Activated CD4-positive, CD25-positive, alpha-beta regulatory T cell (primary cell): ENCODE measurements around the gene OLFML2B.
"Not testable (repeated sequence)": the region's sequence is repeated elsewhere in the genome, so short reads cannot be mapped to it uniquely, and the experiment has no call there.

Experiments used
- DNase-seq, 4 experiments: peaks; one replicate each; lab custom pipeline; 2025; lab: John Stamatoyannopoulos, UW

OLFML2B gene

DNA sequence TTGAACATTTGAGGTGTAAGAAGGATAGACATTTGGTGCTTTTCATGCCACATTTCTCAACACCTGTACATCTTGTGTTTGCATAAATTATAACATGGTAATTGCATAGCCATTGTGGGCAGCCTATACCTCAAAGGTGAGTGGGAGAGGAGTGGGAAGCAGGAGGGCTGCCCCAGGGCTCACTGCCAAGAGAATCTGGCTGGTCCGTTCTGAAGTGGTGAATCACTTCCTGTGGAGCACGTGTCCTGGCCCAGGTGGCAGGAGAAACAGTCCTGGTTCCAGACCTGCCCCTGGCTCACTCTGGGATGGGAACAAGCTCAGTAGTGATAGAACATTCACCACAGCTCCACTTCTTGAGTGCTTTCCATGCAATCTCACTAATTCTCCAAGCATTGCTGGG, 11.6 kb upstream of the OLFML2B start:
- DNase-seq = no peak

DNA sequence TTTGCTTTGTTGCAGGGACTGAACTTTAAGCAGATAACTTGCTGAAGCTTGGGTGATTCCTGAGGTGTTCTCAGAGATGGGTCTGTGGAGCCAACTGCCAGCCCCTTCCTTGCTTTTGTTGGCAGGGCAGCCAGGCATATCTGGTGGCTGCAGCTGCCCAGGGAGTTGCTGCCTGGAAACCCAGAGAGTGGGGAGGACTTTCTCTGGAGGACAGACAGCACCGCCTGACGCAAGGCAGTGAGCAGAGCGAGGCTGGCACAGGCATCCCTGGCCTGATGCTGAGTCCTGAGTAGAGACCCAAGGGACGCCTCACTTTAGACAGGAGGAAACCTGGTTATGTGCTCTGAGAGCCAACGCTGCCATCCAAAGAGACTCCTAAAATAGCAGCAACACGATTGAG, 9.8 kb upstream of the OLFML2B start:
- no peak for DNase-seq

DNA sequence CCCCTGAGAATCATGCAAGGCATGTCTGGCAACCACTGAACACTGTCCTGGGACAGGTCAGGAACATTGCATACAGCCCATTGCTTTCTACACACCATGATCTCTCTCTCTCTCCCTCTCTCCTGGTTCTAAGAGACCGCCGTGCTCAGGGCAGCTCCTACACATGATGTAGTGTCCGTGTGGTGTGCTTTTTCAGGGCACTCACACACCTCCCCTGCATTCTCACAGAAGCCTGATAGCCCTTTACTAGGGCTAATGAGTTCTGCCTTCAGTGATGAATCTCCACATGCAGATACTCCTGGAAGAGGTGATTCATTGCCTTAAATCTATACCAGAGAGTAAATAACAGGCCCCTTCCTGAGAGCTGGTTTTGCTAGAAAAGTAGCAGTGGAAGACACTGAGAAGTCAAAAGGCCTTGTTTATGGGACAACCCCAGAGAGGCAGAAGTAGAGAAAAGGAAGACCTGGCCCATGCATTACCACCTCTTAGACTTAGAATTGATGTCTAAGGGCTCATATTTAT, 7.2 kb upstream of the OLFML2B start:
- no peak for DNase-seq

DNA sequence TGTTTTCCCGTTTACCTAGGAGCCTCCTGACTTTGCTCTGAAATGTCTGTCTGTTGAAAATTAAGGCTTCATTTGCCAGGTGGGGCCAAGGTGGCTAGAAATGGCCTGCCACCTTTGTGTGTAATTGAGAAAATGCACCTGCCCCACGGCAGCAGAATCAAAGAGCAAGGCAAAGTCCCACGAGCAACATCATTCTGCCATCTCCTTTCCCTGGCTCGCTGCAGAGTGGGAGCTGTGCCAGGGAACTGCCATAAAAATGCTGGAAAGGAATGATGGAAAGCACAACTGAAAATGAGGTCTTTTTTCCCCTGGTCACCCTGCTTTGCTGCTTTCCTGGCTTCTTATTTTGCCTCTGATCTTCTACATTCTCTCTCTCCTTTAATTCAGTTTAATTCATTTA, 5.5 kb upstream of the OLFML2B start:
- DNase-seq = no peak

DNA sequence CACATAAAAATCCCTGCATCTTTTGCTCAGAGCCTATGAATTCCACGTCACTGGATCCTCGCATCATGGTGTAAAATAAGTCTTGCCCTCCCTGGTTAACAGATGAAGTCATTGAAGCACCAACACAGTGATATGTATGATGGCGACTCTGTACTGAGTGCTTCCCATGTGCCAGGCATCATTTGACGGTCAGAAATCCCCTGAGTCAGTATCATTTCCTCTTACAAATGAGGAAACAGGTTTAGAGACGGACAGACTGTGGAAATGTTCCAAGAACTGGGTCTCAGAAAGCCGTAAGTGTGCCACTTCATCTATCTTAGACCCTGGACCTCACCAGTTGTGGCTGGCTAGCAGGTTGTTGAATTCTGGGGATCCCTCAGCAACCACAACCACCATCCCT, 5.1 kb upstream of the OLFML2B start:
- DNase-seq = no peak

DNA sequence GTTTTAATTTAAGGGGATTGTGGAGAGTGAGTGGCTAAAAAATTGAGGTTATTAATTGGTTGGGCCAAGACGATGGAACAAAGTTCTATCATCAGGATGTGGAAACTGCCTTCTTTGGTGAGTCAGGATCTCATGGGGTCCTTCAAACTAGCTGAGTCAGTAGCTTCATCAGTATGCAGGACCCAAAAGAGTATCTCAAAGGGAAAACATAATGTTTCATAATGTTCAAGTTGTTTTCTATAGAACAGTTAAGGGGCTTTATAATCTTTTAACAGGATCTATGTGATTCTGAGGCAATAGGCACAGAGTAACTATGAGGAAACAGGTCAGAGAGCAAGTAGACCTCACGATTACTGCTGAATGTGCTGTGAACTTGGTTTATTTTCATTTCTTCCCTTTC, 3.2 kb upstream of the OLFML2B start:
- DNase-seq = no peak

DNA sequence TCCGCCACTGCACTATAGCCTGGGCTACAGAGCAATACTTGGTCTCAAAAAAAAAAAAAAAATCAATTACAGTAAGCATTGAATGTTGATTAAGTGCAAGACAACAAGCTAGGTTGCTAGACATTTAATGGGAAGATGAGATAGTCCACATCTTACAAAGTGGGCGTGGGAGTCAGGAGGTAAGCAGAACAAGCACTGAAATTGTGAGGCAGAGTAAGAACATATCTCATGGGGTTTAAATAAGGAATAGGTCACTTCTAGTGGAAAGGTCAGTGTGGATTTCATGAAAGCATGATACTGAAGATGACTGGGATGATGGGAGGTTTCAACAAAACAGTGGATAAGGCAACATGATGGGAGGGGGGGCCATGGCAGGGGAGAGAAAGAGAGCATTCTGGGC, 1.9 kb upstream of the OLFML2B start:
- DNase-seq = no peak

GRCh38 chr1:162023181-162023546, 505 bp downstream of the OLFML2B start:
- no peak for DNase-seq

GRCh38 chr1:162022626-162023025, 1.0 kb downstream of the OLFML2B start:
- no peak for DNase-seq

DNA sequence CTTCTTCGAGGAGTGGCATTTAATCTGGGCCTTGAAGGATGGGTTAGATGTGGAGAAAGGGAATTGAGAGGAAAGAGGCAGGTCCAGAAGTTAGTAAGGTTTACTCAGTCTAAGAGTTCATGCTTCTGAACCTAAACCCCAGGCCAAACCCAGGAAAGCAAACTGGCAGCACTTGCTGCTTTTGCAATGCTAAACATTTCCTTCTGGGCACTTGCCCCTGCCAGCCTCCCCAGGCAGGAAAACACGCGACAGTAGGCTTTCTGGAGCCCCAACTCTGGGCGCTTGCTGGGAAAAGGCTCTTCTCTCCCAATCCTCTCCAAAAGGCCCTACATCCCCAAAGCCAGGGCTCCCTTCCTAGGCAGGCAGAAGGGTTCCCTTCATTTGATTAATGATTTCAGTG, 2.5 kb downstream of the OLFML2B start:
- no peak for DNase-seq

DNA sequence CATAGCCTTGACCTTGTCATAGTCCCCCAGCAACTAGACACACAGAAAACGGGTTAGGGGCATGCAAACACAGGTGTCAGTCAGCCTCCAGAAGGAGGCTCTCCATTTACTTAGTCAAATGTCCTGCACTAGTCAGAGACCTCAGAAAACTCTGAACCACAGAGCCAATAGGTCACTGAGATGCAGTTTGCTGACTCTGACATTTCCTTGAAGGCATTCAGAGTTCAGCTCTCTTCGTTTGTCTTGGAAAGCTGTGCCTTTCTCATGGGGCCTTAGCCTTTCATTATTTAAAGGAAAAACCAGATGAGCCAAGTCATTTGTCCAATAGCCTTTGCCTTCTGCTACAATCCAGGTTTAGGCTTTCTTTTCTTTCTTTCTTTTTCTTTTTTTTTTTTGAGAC, 3.5 kb downstream of the OLFML2B start:
- DNase-seq = no peak

GRCh38 chr1:162019446-162019845, 4.2 kb downstream of the OLFML2B start:
- no peak for DNase-seq

- no peak for DNase-seq
These were observed 4.7 kb downstream of the OLFML2B start for GRCh38 chr1:162019006-162019405.

- no peak for DNase-seq
These were observed 5.3 kb downstream of the OLFML2B start for GRCh38 chr1:162018418-162018817.

DNA sequence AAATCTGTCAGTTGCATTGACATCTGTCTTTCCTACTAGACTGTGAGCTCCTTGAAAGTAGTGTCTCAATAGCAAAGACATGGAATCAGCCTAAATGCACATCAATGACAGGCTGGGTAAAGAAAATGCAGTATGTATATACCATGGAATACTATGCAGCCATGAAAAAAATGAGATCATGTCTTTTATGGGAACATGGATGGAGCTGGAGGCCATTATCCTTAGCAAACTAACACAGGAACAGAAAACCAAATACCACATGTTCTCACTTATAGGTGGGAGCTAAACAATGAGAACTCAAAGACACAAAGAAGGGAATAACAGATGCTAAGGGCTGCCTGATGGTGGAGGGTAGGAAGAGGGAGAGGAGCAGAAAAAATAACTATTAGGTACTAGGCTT, 5.9 kb downstream of the OLFML2B start:
- DNase-seq = not testable (repeated sequence)

GRCh38 chr1:162016631-162017030, 7.0 kb downstream of the OLFML2B start:
- no peak for DNase-seq

DNA sequence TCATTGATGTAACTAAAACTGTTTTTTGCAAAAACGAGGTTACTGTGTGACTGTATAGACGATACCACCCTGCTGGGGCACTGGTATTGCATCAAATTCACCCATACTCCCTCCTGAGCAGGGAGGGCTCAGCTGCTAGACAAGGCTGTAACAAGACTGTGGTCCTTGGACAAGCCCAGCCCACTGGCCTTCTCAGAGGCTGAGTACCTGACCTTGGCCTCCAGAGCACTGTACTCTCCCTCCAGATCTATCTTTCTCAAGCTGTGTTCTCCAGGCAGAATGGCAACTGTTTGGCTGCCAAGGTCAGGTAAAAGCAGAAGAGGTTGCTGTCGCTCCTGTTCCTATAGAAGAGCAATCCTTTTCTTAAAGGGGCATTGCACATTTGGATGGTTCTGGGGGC, 8.5 kb downstream of the OLFML2B start:
- DNase-seq = no peak

- no peak for DNase-seq
These were observed 9.5 kb downstream of the OLFML2B start for GRCh38 chr1:162014202-162014601.

DNA sequence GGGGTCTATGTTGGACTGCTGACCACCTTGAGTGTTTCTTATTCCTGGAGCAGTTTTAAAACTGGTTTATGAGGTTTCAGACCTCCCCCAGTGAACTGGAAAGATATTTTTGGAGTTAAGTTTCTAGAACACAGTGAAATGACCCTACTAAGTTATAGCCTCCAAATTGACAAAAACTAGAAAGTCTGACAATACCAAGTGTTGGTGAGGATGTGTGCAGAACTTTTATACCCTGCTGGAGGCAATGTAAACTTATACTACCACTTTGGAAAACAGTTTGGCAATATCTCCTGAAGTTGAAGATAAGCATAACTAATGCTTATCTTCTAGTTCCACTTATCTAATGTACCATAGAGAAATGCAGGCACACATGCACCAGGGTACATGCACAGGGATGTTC, 10.4 kb downstream of the OLFML2B start:
- DNase-seq = no peak

DNA sequence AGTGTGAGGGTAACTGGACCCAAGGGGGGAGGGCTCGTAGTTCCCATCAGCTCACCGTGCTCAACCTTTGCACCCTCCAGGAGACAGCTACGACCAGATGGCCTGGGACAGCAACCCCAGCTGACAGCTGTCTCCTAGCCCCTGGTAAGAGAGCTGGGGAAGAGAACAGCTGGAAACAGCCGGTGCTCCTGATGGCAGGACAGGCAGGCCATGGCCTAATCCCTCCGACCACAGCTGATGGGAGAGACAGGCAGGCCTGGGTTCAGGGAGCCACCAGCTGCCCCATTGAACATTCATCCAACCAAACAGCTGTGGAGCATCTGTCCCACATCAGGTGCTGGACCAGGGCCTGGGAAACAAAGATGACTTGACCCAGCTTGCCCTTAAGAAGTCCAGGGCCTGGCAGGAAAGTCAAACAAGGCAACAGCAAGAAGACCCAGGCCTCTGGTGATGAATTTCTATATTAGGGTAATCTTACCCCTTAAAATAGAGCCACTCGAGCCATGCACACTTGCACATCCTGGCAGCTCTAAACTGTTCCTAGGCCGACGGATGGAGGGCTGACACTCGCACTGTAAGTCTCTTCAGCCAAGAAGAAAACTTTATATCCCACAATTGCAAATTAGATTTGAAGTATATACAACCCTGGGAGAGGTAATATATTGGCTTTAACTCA, 12.2 kb downstream of the OLFML2B start:
- DNase-seq = no peak

GRCh38 chr1:162010175-162010506, 13.5 kb downstream of the OLFML2B start:
- DNase-seq = no peak

- no peak for DNase-seq
These were observed 14.0 kb downstream of the OLFML2B start for GRCh38 chr1:162009501-162010174.

GRCh38 chr1:162008799-162009198, 14.9 kb downstream of the OLFML2B start:
- no peak for DNase-seq

GRCh38 chr1:162007466-162007865, 16.2 kb downstream of the OLFML2B start:
- DNase-seq = no peak
